GM23338 (cell line): ENCODE measurements around the gene NPIPA3.

Experiments used
- CREB1 ChIP-seq: fragments of 250-450 bp; sonication (Bioruptor Pico); IDR thresholded peaks from 2 replicates; pipeline ENCODE4 v1.5.0; 2020; ENCODE audit warnings: low read depth, mild to moderate bottlenecking, moderate library complexity
- EZH2 ChIP-seq: fragments of 200-600 bp; sonication (generic); IDR thresholded peaks from one replicate; pipeline ENCODE4 v1.8.0; 2017; ENCODE audit warnings: antibody characterized with exemption, mild to moderate bottlenecking, low read depth; ENCODE audit not compliant: unreplicated experiment
- EZH2phosphoT487 ChIP-seq: fragments of 200-600 bp; sonication (generic); IDR thresholded peaks from one replicate; pipeline ENCODE4 v1.8.1; 2018; ENCODE audit warnings: antibody characterized with exemption; ENCODE audit not compliant: unreplicated experiment
- JUNB ChIP-seq: IDR thresholded peaks from one replicate; pipeline ENCODE4 v1.6.1; 2016; ENCODE audit warnings: antibody characterized with exemption; ENCODE audit not compliant: unreplicated experiment
- NANOG ChIP-seq: IDR thresholded peaks from 2 replicates; pipeline ENCODE4 v1.6.1; 2016; ENCODE audit warnings: antibody characterized with exemption, borderline replicate concordance
- POLR2AphosphoS5 ChIP-seq: IDR thresholded peaks from 2 replicates; pipeline ENCODE4 v1.6.1; 2016; ENCODE audit warnings: antibody characterized with exemption, low read depth
- STAT1 ChIP-seq: IDR thresholded peaks from one replicate; pipeline ENCODE4 v1.6.1; 2016; ENCODE audit warnings: antibody characterized with exemption; ENCODE audit not compliant: unreplicated experiment
- ZNF114 ChIP-seq: fragments of 250-450 bp; sonication (Bioruptor Pico); IDR thresholded peaks from 2 replicates; pipeline ENCODE4 v1.5.0; 2020; ENCODE audit warnings: mild to moderate bottlenecking, moderate library complexity
- ZNF331 ChIP-seq: fragments of 250-450 bp; sonication (Bioruptor Pico); IDR thresholded peaks from 2 replicates; pipeline ENCODE4 v1.5.0; 2020; ENCODE audit warnings: low read depth, mild to moderate bottlenecking, moderate library complexity
- ZNF462 ChIP-seq: fragments of 250-450 bp; sonication (Bioruptor Pico); IDR thresholded peaks from 2 replicates; pipeline ENCODE4 v1.5.0; 2020; ENCODE audit warnings: mild to moderate bottlenecking, moderate library complexity
- TF ChIP-seq, protein P1 (sequence below): IDR thresholded peaks from one replicate; pipeline ENCODE4 v1.6.1; 2018; ENCODE audit warnings: antibody characterized with exemption; ENCODE audit not compliant: unreplicated experiment
- TF ChIP-seq, protein P2 (sequence below), 2 experiments: fragments of 200-600 bp in 1 of 2; sonication (generic) in 1 of 2; conservative IDR thresholded peaks; 2 replicates each; pipeline versions ENCODE4 v1.5.1 to v1.6.1; 2016 to 2017; ENCODE audit warnings: antibody characterized with exemption in 2 of 2, low read depth in 2 of 2, mild to moderate bottlenecking in 2 of 2, moderate library complexity in 1 of 2
- TF ChIP-seq, protein P3 (sequence below): IDR thresholded peaks from 2 replicates; pipeline ENCODE4 v1.6.1; 2016; ENCODE audit warnings: antibody characterized with exemption

GRCh38 chr16:14677627-14678026 lies 25.6 kb upstream of the NPIPA3 start:
- TF ChIP-seq, protein P1, sequence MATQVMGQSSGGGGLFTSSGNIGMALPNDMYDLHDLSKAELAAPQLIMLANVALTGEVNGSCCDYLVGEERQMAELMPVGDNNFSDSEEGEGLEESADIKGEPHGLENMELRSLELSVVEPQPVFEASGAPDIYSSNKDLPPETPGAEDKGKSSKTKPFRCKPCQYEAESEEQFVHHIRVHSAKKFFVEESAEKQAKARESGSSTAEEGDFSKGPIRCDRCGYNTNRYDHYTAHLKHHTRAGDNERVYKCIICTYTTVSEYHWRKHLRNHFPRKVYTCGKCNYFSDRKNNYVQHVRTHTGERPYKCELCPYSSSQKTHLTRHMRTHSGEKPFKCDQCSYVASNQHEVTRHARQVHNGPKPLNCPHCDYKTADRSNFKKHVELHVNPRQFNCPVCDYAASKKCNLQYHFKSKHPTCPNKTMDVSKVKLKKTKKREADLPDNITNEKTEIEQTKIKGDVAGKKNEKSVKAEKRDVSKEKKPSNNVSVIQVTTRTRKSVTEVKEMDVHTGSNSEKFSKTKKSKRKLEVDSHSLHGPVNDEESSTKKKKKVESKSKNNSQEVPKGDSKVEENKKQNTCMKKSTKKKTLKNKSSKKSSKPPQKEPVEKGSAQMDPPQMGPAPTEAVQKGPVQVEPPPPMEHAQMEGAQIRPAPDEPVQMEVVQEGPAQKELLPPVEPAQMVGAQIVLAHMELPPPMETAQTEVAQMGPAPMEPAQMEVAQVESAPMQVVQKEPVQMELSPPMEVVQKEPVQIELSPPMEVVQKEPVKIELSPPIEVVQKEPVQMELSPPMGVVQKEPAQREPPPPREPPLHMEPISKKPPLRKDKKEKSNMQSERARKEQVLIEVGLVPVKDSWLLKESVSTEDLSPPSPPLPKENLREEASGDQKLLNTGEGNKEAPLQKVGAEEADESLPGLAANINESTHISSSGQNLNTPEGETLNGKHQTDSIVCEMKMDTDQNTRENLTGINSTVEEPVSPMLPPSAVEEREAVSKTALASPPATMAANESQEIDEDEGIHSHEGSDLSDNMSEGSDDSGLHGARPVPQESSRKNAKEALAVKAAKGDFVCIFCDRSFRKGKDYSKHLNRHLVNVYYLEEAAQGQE = no peak
- TF ChIP-seq POLR2AphosphoS5 = no peak
- TF ChIP-seq, protein P2, sequence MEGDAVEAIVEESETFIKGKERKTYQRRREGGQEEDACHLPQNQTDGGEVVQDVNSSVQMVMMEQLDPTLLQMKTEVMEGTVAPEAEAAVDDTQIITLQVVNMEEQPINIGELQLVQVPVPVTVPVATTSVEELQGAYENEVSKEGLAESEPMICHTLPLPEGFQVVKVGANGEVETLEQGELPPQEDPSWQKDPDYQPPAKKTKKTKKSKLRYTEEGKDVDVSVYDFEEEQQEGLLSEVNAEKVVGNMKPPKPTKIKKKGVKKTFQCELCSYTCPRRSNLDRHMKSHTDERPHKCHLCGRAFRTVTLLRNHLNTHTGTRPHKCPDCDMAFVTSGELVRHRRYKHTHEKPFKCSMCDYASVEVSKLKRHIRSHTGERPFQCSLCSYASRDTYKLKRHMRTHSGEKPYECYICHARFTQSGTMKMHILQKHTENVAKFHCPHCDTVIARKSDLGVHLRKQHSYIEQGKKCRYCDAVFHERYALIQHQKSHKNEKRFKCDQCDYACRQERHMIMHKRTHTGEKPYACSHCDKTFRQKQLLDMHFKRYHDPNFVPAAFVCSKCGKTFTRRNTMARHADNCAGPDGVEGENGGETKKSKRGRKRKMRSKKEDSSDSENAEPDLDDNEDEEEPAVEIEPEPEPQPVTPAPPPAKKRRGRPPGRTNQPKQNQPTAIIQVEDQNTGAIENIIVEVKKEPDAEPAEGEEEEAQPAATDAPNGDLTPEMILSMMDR (conservative IDR thresholded peaks at IDR 0.05; ENCODE audit: low read depth in 2 of 2) = no peak
- TF ChIP-seq EZH2phosphoT487 = no peak
- TF ChIP-seq, protein P3, sequence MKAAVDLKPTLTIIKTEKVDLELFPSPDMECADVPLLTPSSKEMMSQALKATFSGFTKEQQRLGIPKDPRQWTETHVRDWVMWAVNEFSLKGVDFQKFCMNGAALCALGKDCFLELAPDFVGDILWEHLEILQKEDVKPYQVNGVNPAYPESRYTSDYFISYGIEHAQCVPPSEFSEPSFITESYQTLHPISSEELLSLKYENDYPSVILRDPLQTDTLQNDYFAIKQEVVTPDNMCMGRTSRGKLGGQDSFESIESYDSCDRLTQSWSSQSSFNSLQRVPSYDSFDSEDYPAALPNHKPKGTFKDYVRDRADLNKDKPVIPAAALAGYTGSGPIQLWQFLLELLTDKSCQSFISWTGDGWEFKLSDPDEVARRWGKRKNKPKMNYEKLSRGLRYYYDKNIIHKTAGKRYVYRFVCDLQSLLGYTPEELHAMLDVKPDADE = no peak
- no peak for TF ChIP-seq ZNF114
- TF ChIP-seq STAT1 = no peak
- TF ChIP-seq EZH2 = no peak
- no peak for TF ChIP-seq ZNF462 (CRISPR knock-in tag)
- TF ChIP-seq CREB1 (CRISPR knock-in tag) = no peak
- TF ChIP-seq NANOG = no peak
- TF ChIP-seq JUNB = no peak
- no peak for TF ChIP-seq ZNF331 (CRISPR knock-in tag)
